Liver (tissue), 3 donors: Measurements from ENCODE around the gene EXOC6B.

ENCODE experiments used
- CTCF ChIP-seq: fragments of 150-350 bp; IDR thresholded peaks from 2 replicates; pipeline ENCODE4 v1.5.1; 2017; ENCODE audit warnings: improper control_type of control experiment, low read depth, low read length; ENCODE audit not compliant: missing input control
- GABPA ChIP-seq, 2 donors: IDR thresholded peaks in 1 of 2; conservative IDR thresholded peaks in 1 of 2; 2 replicates each; pipeline ENCODE4 v1.6.1; 2016; ENCODE audit warnings: antibody characterized with exemption in 2 of 2, mild to moderate bottlenecking in 1 of 2, moderate library complexity in 1 of 2
- MAX ChIP-seq: IDR thresholded peaks from 2 replicates; pipeline ENCODE4 v1.6.1; 2016; ENCODE audit warnings: antibody characterized with exemption
- NR2F2 ChIP-seq: IDR thresholded peaks from 2 replicates; pipeline ENCODE4 v1.6.1; 2016; ENCODE audit warnings: antibody characterized with exemption
- RAD21 ChIP-seq, 2 donors: IDR thresholded peaks; 2 replicates each; pipeline ENCODE4 v1.6.1; 2016; ENCODE audit warnings: antibody characterized with exemption in 2 of 2, mild to moderate bottlenecking in 2 of 2
- REST ChIP-seq: IDR thresholded peaks from 2 replicates; pipeline ENCODE4 v1.6.1; 2016; ENCODE audit warnings: antibody characterized with exemption, mild to moderate bottlenecking
- TAF1 ChIP-seq: conservative IDR thresholded peaks from 2 replicates; pipeline ENCODE4 v1.6.1; 2016; ENCODE audit warnings: antibody characterized with exemption, mild to moderate bottlenecking
- YY1 ChIP-seq: IDR thresholded peaks from 2 replicates; pipeline ENCODE4 v1.6.1; 2016; ENCODE audit warnings: antibody characterized with exemption, mild to moderate bottlenecking
- ZBTB33 ChIP-seq: IDR thresholded peaks from 2 replicates; pipeline ENCODE4 v1.6.1; 2016; ENCODE audit warnings: antibody characterized with exemption
- donor health status: healthy.
- donor health status: healthy.

GRCh38 chr2:72497763-72498162, 328.1 kb downstream of the EXOC6B start:
- no peak for TF ChIP-seq CTCF
- TF ChIP-seq NR2F2, result no peak
- no peak for TF ChIP-seq RAD21 (IDR thresholded peaks at IDR 0.05)
- TF ChIP-seq ZBTB33, result no peak
- TF ChIP-seq REST, result no peak
- TF ChIP-seq TAF1, result no peak
- TF ChIP-seq YY1, result no peak
- no peak for TF ChIP-seq MAX
- TF ChIP-seq GABPA (IDR thresholded peaks at IDR 0.05 in 1 of 2, conservative IDR thresholded peaks at IDR 0.05 in 1 of 2), result no peak
